HepG2 (cell line): ENCODE measurements around the gene STMN3. TPM values are rescaled to one million over a fixed set of nuclear protein-coding genes. Genes with fewer than 3 reads are reported as not detected.

Experiments used
- DPF2 ChIP-seq: sonication (generic); formaldehyde crosslinking; IDR thresholded peaks from 2 replicates; pipeline ENCODE4 v1.4.0; 2020; ENCODE audit warnings: mild to moderate bottlenecking, low read depth, missing genetic modification reagents, borderline replicate concordance
- FOXJ3 ChIP-seq: sonication (generic); formaldehyde crosslinking; IDR thresholded peaks from 2 replicates; pipeline ENCODE4 v1.4.0; 2020; ENCODE audit warnings: missing genetic modification reagents, mild to moderate bottlenecking, borderline replicate concordance
- IRX3 ChIP-seq: sonication (generic); formaldehyde crosslinking; IDR thresholded peaks from 2 replicates; pipeline ENCODE4 v1.8.1; 2023; ENCODE audit warnings: mild to moderate bottlenecking, low read depth, missing genetic modification reagents, borderline replicate concordance
- NFE2L1 ChIP-seq: sonication (generic); formaldehyde crosslinking; IDR thresholded peaks from 2 replicates; pipeline ENCODE4 v1.4.0; 2020; ENCODE audit warnings: missing genetic modification reagents, mild to moderate bottlenecking, borderline replicate concordance
- RBM22 ChIP-seq: fragments of 200-400 bp; formaldehyde crosslinking; optimal IDR thresholded peaks from 2 replicates; pipeline ENCODE3; 2017; ENCODE audit warnings: mild to moderate bottlenecking, low read length, moderate library complexity
- REL ChIP-seq: sonication (generic); formaldehyde crosslinking; conservative IDR thresholded peaks from 2 replicates; pipeline ENCODE4 v1.8.0; 2022; ENCODE audit warnings: mild to moderate bottlenecking, missing genetic modification reagents, moderate library complexity
- SMARCE1 ChIP-seq: fragments of 450-650 bp; IDR thresholded peaks from 2 replicates; pipeline ENCODE4 v1.6.1; 2017; ENCODE audit warnings: borderline replicate concordance
- SNAPC4 ChIP-seq: sonication (generic); formaldehyde crosslinking; IDR thresholded peaks from 2 replicates; pipeline ENCODE4 v1.4.0; 2020; ENCODE audit warnings: mild to moderate bottlenecking, missing genetic modification reagents
- SSRP1 ChIP-seq: IDR thresholded peaks from 2 replicates; pipeline ENCODE4 v1.6.1; 2016; ENCODE audit warnings: control low read depth
- ZBTB25 ChIP-seq: IDR thresholded peaks from 2 replicates; pipeline ENCODE4 v1.6.1; 2018; ENCODE audit warnings: missing genetic modification reagents
- ZFP41 ChIP-seq: sonication (generic); formaldehyde crosslinking; IDR thresholded peaks from 2 replicates; pipeline ENCODE4 v1.4.0; 2020; ENCODE audit warnings: mild to moderate bottlenecking, missing genetic modification reagents, borderline replicate concordance
- ZMAT5 ChIP-seq: sonication (generic); formaldehyde crosslinking; IDR thresholded peaks from 2 replicates; pipeline ENCODE4 v1.5.0; 2020; ENCODE audit warnings: mild to moderate bottlenecking, low read depth, missing genetic modification reagents, borderline replicate concordance
- ZNF180 ChIP-seq: sonication (generic); formaldehyde crosslinking; IDR thresholded peaks from 2 replicates; pipeline ENCODE4 v1.4.0; 2020; ENCODE audit warnings: low read depth, missing genetic modification reagents, borderline replicate concordance
- ZNF530 ChIP-seq: sonication (generic); formaldehyde crosslinking; IDR thresholded peaks from 2 replicates; pipeline ENCODE4 v1.5.0; 2020; ENCODE audit warnings: low read depth, mild to moderate bottlenecking, missing genetic modification reagents
- ZNF746 ChIP-seq: sonication (generic); formaldehyde crosslinking; IDR thresholded peaks from 2 replicates; pipeline ENCODE4 v1.8.0; 2022; ENCODE audit warnings: mild to moderate bottlenecking, missing genetic modification reagents
- polyA plus RNA-seq, 8 experiments: library from polyadenylated mRNA; depleted of rRNA in 3 of 8; stranded (reverse) in 7 of 8; unstranded in 1 of 8; fragments of >200 nt; fragmentation: Illumina TruSeq in 4 of 8; extraction: Trizol in 4 of 8; gene quantifications; 2 replicates each; pipeline versions ENCODE4 v1.2.1 to v1.2.3, GENCODE V29; 2011 to 2016; ENCODE audit warnings: low read depth in 4 of 8, missing spikeins in 1 of 8, mixed read lengths in 1 of 8; ENCODE audit not compliant: insufficient read depth in 1 of 8
- total RNA-seq, 5 experiments: library from RNA; depleted of rRNA; stranded (reverse); fragments of >200 nt; fragmentation: Illumina TruSeq; extraction: Trizol; gene quantifications; 2 replicates each; pipeline ENCODE4 v1.2.3, GENCODE V29; 2016; ENCODE audit warnings: low read depth in 1 of 5
- TF ChIP-seq, protein P1 (sequence below): sonication (generic); formaldehyde crosslinking; IDR thresholded peaks from 2 replicates; pipeline ENCODE4 v1.8.0; 2022; ENCODE audit warnings: mild to moderate bottlenecking, missing genetic modification reagents, moderate library complexity
- TF ChIP-seq, protein P2 (sequence below): conservative IDR thresholded peaks from 2 replicates; pipeline ENCODE4 v1.6.1; 2018; ENCODE audit warnings: missing genetic modification reagents
- TF ChIP-seq, protein P3 (sequence below): sonication (generic); formaldehyde crosslinking; IDR thresholded peaks from 2 replicates; pipeline ENCODE4 v1.5.1; 2020; ENCODE audit warnings: missing genetic modification reagents, mild to moderate bottlenecking, borderline replicate concordance

The STMN3 gene
- total and polyA plus RNA-seq, 2 of the 13 experiments (the other 11 are each of a cell fraction or from before 2014, with no cell fraction given) = 21.0 to 48.3 TPM

- TF ChIP-seq, protein P1, sequence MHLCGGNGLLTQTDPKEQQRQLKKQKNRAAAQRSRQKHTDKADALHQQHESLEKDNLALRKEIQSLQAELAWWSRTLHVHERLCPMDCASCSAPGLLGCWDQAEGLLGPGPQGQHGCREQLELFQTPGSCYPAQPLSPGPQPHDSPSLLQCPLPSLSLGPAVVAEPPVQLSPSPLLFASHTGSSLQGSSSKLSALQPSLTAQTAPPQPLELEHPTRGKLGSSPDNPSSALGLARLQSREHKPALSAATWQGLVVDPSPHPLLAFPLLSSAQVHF = no peak
- TF ChIP-seq, protein P2, sequence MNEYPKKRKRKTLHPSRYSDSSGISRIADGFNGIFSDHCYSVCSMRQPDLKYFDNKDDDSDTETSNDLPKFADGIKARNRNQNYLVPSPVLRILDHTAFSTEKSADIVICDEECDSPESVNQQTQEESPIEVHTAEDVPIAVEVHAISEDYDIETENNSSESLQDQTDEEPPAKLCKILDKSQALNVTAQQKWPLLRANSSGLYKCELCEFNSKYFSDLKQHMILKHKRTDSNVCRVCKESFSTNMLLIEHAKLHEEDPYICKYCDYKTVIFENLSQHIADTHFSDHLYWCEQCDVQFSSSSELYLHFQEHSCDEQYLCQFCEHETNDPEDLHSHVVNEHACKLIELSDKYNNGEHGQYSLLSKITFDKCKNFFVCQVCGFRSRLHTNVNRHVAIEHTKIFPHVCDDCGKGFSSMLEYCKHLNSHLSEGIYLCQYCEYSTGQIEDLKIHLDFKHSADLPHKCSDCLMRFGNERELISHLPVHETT (CRISPR knock-in tag) = peak; percentile 90
- TF ChIP-seq ZNF530 (peak; percentile 42), SNAPC4 (CRISPR knock-in tag) (peak; percentile 97), DPF2 (CRISPR knock-in tag) (no peak), ZFP41 (CRISPR knock-in tag) (no peak), ZBTB25 (CRISPR knock-in tag) (peak; percentile 85), IRX3 (CRISPR knock-in tag) (peak; percentile 43; the same call in 1 of the 2 replicates), ZNF746 (CRISPR knock-in tag) (peak; percentile 89), SSRP1 (CRISPR knock-in tag) (no peak), SMARCE1 (no peak), ZNF180 (CRISPR knock-in tag) (peak; percentile 96), NFE2L1 (CRISPR knock-in tag) (no peak), ZMAT5 (CRISPR knock-in tag) (no peak), FOXJ3 (peak; percentile 96), REL (0 out of 2 replicates have a peak, but pooled peaks have one; percentile 36), RBM22 (peak; percentile 79)
- TF ChIP-seq, protein P3, sequence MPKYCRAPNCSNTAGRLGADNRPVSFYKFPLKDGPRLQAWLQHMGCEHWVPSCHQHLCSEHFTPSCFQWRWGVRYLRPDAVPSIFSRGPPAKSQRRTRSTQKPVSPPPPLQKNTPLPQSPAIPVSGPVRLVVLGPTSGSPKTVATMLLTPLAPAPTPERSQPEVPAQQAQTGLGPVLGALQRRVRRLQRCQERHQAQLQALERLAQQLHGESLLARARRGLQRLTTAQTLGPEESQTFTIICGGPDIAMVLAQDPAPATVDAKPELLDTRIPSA (CRISPR knock-in tag) = peak; percentile 89; the same call in 1 of the 2 replicates
Observed at GRCh38 chr20:63657937-63658748, 4.9 kb upstream of the STMN3 start, which contains the start of gene RTEL1 (continued).
